CD4-positive, alpha-beta T cell (primary cell): ENCODE results near the gene ZAR1. TPM values are rescaled to one million over a fixed set of nuclear protein-coding genes. Genes with fewer than 3 reads are reported as not detected.

Experiments
- ATAC-seq: fragments of 200-7000 bp; cut with Tn5 transposase; one replicate; pipeline ENCODE4 v1.10.0; 2022; ENCODE audit warnings: mild to moderate bottlenecking; ENCODE audit not compliant: poor library complexity
- CTCF ChIA-PET: fragments of 350-600 bp; sonication (Branson Sonifier 250); formaldehyde crosslinking; loops from one replicate; lab custom pipeline; 2021; ENCODE audit warnings: antibody characterized with exemption, inconsistent platforms; lab: Charles Lee
- POLR2A ChIA-PET: fragments of 350-600 bp; sonication (Branson Sonifier 250); formaldehyde crosslinking; loops from one replicate; lab custom pipeline; 2021; ENCODE audit warnings: antibody characterized with exemption, inconsistent platforms; lab: Charles Lee
- DNase-seq, 14 experiments: peaks; one replicate each; pipeline ENCODE4 v3.0.0-alpha.2; 2013 to 2020; ENCODE audit warnings: mixed read lengths in 2 of 14
- H3K27ac ChIP-seq, 2 donors: one replicate each; pipeline versions ENCODE4 v1.5.1 to v1.7.0; 2013; ENCODE audit warnings: low read length in 2 of 2, low read depth in 1 of 2, mild to moderate bottlenecking in 1 of 2
- H3K27me3 ChIP-seq, 2 experiments: 1 replicate in 1 of 2; 2 replicates in 1 of 2; pipeline versions ENCODE4 v1.6.1 to v1.7.0; 2013; ENCODE audit warnings: low read length in 2 of 2, control low read depth in 1 of 2, mild to moderate bottlenecking in 1 of 2, moderate library complexity in 1 of 2; ENCODE audit not compliant: insufficient read depth in 2 of 2, control insufficient read depth in 1 of 2
- H3K36me3 ChIP-seq: one replicate; pipeline ENCODE4 v1.6.1; 2013; ENCODE audit warnings: low read length, control low read depth; ENCODE audit not compliant: insufficient read depth
- H3K4me1 ChIP-seq: one replicate; pipeline ENCODE4 v1.6.1; 2013; ENCODE audit warnings: low read length, control low read depth; ENCODE audit not compliant: insufficient read depth
- H3K4me3 ChIP-seq: one replicate; pipeline ENCODE4 v1.5.1; 2013; ENCODE audit warnings: mild to moderate bottlenecking, low read length, moderate library complexity
- H3K9me3 ChIP-seq, 2 experiments: 1 replicate in 1 of 2; 2 replicates in 1 of 2; pipeline versions ENCODE4 v1.6.1 to v1.7.0; 2013; ENCODE audit warnings: low read length in 2 of 2, mild to moderate bottlenecking in 2 of 2, control low read depth in 1 of 2, moderate library complexity in 1 of 2; ENCODE audit not compliant: control insufficient read depth in 1 of 2, insufficient read depth in 1 of 2
- H3K27ac Mint-ChIP-seq: one replicate; pipeline ENCODE4 v1.8.0; 2020; ENCODE audit warnings: mixed read lengths
- H3K27me3 Mint-ChIP-seq: one replicate; pipeline ENCODE4 v1.8.0; 2021; ENCODE audit warnings: mixed read lengths
- H3K36me3 Mint-ChIP-seq: one replicate; pipeline ENCODE4 v1.8.0; 2021; ENCODE audit warnings: low read depth, mixed read lengths
- H3K4me1 Mint-ChIP-seq: one replicate; pipeline ENCODE4 v1.8.0; 2021; ENCODE audit warnings: low read depth, mixed read lengths
- H3K4me3 Mint-ChIP-seq: one replicate; pipeline ENCODE4 v1.8.0; 2020; ENCODE audit warnings: mild to moderate bottlenecking, mixed read lengths
- H3K9me3 Mint-ChIP-seq: one replicate; pipeline ENCODE4 v1.8.0; 2020; ENCODE audit warnings: mixed read lengths
- intact Hi-C, 2 experiments: fragments of 100-400 bp; cut with DNase I in 1 of 2; cut with micrococcal nuclease in 1 of 2; formaldehyde crosslinking; loops; one replicate each; pipeline versions ENCODE4 v1.15.1 to v1.9.0; 2023 to 2025; cut with DNase I, micrococcal nuclease
- total RNA-seq, 174 experiments: library from RNA in 2 of 174; stranded (reverse) in 2 of 174; gene quantifications; one replicate each; pipeline ENCODE4 v1.2.3 and lab custom pipeline; 2021 to 2026
- TF ChIP-seq, protein P1 (sequence below): fragments of 200-600 bp; IDR thresholded peaks from one replicate; pipeline ENCODE4 v1.8.0; 2022; ENCODE audit warnings: antibody characterized with exemption, mild to moderate bottlenecking

The ZAR1 gene
- total RNA-seq, 2 experiments from 2014 or later: not detected

DNA sequence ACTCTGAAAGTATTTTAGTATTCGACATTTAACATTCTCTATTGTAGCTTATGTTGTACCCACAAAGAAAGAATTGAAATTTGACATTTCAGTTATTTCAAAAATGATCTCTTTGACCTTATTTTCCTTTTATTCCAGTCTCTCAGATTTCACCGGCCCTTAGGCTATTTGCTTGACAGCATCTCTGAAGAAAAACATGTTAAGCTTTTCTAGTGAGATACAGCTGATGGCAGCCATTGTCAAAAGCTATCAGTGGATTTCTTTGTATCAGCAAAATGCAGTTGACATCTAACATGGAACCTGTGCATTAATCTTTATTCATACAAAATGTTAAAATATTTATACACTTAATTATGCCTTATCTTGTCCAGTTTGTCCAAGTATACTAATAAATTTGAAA, 16.7 kb downstream of the ZAR1 start:
- Mint-ChIP-seq H3K9me3 (no peaks in the 10 kb centered on the region), H3K27ac (no peak overlapping the region), H3K27me3 (no peaks in the 10 kb centered on the region), H3K4me1 (no peaks in the 10 kb centered on the region), H3K4me3 (no peak overlapping the region), H3K36me3 (peaks cover 83% of the 10 kb centered on the region)
- POLR2A ChIA-PET: no interaction called here
- no peaks in the 10 kb centered on the region for H3K27me3 ChIP-seq
- ATAC-seq: no peak
- CTCF ChIA-PET: no interaction called here
- TF ChIP-seq, protein P1, sequence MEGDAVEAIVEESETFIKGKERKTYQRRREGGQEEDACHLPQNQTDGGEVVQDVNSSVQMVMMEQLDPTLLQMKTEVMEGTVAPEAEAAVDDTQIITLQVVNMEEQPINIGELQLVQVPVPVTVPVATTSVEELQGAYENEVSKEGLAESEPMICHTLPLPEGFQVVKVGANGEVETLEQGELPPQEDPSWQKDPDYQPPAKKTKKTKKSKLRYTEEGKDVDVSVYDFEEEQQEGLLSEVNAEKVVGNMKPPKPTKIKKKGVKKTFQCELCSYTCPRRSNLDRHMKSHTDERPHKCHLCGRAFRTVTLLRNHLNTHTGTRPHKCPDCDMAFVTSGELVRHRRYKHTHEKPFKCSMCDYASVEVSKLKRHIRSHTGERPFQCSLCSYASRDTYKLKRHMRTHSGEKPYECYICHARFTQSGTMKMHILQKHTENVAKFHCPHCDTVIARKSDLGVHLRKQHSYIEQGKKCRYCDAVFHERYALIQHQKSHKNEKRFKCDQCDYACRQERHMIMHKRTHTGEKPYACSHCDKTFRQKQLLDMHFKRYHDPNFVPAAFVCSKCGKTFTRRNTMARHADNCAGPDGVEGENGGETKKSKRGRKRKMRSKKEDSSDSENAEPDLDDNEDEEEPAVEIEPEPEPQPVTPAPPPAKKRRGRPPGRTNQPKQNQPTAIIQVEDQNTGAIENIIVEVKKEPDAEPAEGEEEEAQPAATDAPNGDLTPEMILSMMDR: no peak
- no peaks in the 10 kb centered on the region for H3K9me3 ChIP-seq
- peaks cover 73% of the 10 kb centered on the region for H3K36me3 ChIP-seq
- no peak overlapping the region for H3K27ac ChIP-seq
- no peaks in the 10 kb centered on the region for H3K4me1 ChIP-seq
- DNase-seq: no peak
- intact Hi-C loops: no loop called here
- no peak overlapping the region for H3K4me3 ChIP-seq

DNA sequence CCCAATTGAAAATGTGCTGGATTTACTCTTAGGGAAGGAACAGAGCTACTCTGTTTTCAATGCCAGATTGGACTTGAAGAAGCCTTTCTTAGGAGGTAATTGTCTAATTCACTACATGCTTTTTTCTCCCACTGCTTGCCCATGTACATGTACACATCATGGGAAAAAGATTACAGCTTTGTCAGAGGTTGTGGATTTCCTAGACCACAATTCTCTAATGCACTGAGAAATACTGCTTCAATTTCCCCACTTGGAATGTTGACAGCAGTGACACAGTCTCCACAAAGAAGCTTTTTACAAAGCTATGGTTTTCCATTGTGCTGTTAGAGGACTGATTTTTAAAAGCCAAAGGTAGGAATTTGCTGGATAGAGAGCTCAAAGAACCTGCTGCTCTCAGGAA, 19.5 kb downstream of the ZAR1 start:
- no peaks in the 10 kb centered on the region for H3K4me1 Mint-ChIP-seq
- peaks cover 87% of the 10 kb centered on the region for H3K36me3 ChIP-seq
- no peak overlapping the region for H3K27ac ChIP-seq
- TF ChIP-seq, protein P1: no peak
- POLR2A ChIA-PET: no interaction called here
- CTCF ChIA-PET: no interaction called here
- H3K27ac Mint-ChIP-seq: no peak overlapping the region
- no peaks in the 10 kb centered on the region for H3K9me3 ChIP-seq
- H3K27me3 Mint-ChIP-seq: no peaks in the 10 kb centered on the region
- H3K4me3 Mint-ChIP-seq: no peak overlapping the region
- no peak overlapping the region for H3K4me3 ChIP-seq
- no peak for ATAC-seq
- no peaks in the 10 kb centered on the region for H3K27me3 ChIP-seq
- peaks cover 89% of the 10 kb centered on the region for H3K36me3 Mint-ChIP-seq
- H3K4me1 ChIP-seq: no peaks in the 10 kb centered on the region
- intact Hi-C loops: no loop called here
- no peak for DNase-seq
- no peaks in the 10 kb centered on the region for H3K9me3 Mint-ChIP-seq

DNA sequence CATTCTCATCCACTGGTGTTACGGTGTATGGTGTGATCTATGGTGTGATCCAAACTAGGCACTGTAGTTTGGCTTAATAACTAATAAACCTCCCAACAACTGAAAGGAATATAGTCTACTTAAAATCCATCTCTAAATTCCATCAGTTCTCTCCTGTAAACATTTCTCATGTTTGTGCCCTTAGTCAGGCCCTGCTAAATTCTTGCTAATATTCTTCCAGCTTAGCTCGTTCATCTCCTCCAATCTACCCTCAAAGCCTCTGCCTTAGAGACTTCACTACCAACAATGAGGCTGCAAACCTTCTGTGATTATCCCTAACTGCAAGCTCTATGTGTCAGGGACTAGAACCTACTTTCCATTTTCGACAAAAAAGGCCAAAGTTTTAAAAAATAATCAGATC, 28.1 kb downstream of the ZAR1 start:
- no peak overlapping the region for H3K27ac Mint-ChIP-seq
- ChIA-PET CTCF (no interaction called here), POLR2A (no interaction called here)
- TF ChIP-seq, protein P1: no peak
- Histone ChIP-seq H3K27me3 (no peaks in the 10 kb centered on the region), H3K4me1 (no peaks in the 10 kb centered on the region), H3K4me3 (no peak overlapping the region), H3K27ac (no peak overlapping the region), H3K9me3 (no peaks in the 10 kb centered on the region), H3K36me3 (peaks cover 80% of the 10 kb centered on the region)
- ATAC-seq: no peak
- no peak overlapping the region for H3K4me3 Mint-ChIP-seq
- H3K36me3 Mint-ChIP-seq: peaks cover 94% of the 10 kb centered on the region
- intact Hi-C loops: loop anchor here in 1 of 2 experiments (10.0 kb wide), 1 partner anchor 423 kb away; no protein-coding TSS in a partner anchor
- DNase-seq: no peak
- H3K27me3 Mint-ChIP-seq: no peaks in the 10 kb centered on the region
- H3K9me3 Mint-ChIP-seq: no peaks in the 10 kb centered on the region
- H3K4me1 Mint-ChIP-seq: no peaks in the 10 kb centered on the region
